Endothelial cell (in vitro differentiated cells): ENCODE measurements around the gene PLEKHG3. TPM values are rescaled to one million over a fixed set of nuclear protein-coding genes. Genes with fewer than 3 reads are reported as not detected.

Experiments
- DNase-seq: peaks from one replicate; pipeline ENCODE4 v3.0.0; 2021; ENCODE audit warnings: low spot score
- H3K27ac Mint-ChIP-seq: one replicate; pipeline ENCODE4 v1.8.0; 2021; ENCODE audit warnings: mixed read lengths, inconsistent platforms; ENCODE audit not compliant: unreplicated experiment
- H3K27me3 Mint-ChIP-seq: one replicate; pipeline ENCODE4 v1.8.0; 2021; ENCODE audit warnings: mild to moderate bottlenecking, moderate library complexity, mixed read lengths, inconsistent platforms; ENCODE audit not compliant: unreplicated experiment
- H3K36me3 Mint-ChIP-seq: one replicate; pipeline ENCODE4 v1.8.0; 2021; ENCODE audit warnings: mild to moderate bottlenecking, low read depth, mixed read lengths, inconsistent platforms; ENCODE audit not compliant: unreplicated experiment
- H3K4me1 Mint-ChIP-seq: one replicate; pipeline ENCODE4 v1.8.0; 2021; ENCODE audit warnings: mild to moderate bottlenecking, mixed read lengths, inconsistent platforms; ENCODE audit not compliant: unreplicated experiment
- H3K4me3 Mint-ChIP-seq: one replicate; pipeline ENCODE4 v1.8.0; 2021; ENCODE audit warnings: mild to moderate bottlenecking, mixed read lengths, inconsistent platforms; ENCODE audit not compliant: unreplicated experiment
- H3K9me3 Mint-ChIP-seq: one replicate; pipeline ENCODE4 v1.8.0; 2021; ENCODE audit warnings: mixed read lengths, inconsistent platforms; ENCODE audit not compliant: unreplicated experiment
- CTCF ChIP-seq: fragments of 200-600 bp; sonication (generic); IDR thresholded peaks from one replicate; pipeline ENCODE4 v1.5.0; 2021; ENCODE audit warnings: antibody characterized with exemption; ENCODE audit not compliant: unreplicated experiment
- total RNA-seq: library from RNA; stranded (reverse); fragmentation: NEBNext Ultra II Directional; extraction: Animal tissue kit (Norgen Biotek cat#: 25700); gene quantifications from one replicate; pipeline ENCODE4 v1.2.1, GENCODE V29; 2021; ENCODE audit not compliant: unreplicated experiment

PLEKHG3 gene
- total RNA-seq, 1 donor from 2014 or later: 31.4 TPM

GRCh38 chr14:64721391-64721791 is 17.2 kb downstream of the PLEKHG3 start:
- DNase-seq: no peak
- no peak for TF ChIP-seq CTCF
- H3K4me3 Mint-ChIP-seq: no peak overlapping the region
- H3K36me3 Mint-ChIP-seq: peaks cover 11% of the 10 kb centered on the region
- H3K4me1 Mint-ChIP-seq: peaks cover 38% of the 10 kb centered on the region
- H3K9me3 Mint-ChIP-seq: no peaks in the 10 kb centered on the region
- no peak overlapping the region for H3K27ac Mint-ChIP-seq
- peaks cover 6% of the 10 kb centered on the region for H3K27me3 Mint-ChIP-seq

GRCh38 chr14:64721899-64722298 is 17.7 kb downstream of the PLEKHG3 start:
- peaks cover 6% of the 10 kb centered on the region for H3K27me3 Mint-ChIP-seq
- no peak for DNase-seq
- H3K9me3 Mint-ChIP-seq: no peaks in the 10 kb centered on the region
- H3K4me3 Mint-ChIP-seq: no peak overlapping the region
- peaks cover 11% of the 10 kb centered on the region for H3K36me3 Mint-ChIP-seq
- peaks cover 33% of the 10 kb centered on the region for H3K4me1 Mint-ChIP-seq
- no peak overlapping the region for H3K27ac Mint-ChIP-seq
- TF ChIP-seq CTCF: no peak

- H3K4me1 Mint-ChIP-seq: peaks cover 22% of the 10 kb centered on the region
- H3K27ac Mint-ChIP-seq: no peak overlapping the region
- H3K4me3 Mint-ChIP-seq: no peak overlapping the region
- peaks cover 11% of the 10 kb centered on the region for H3K36me3 Mint-ChIP-seq
- TF ChIP-seq CTCF: no peak
- H3K27me3 Mint-ChIP-seq: peaks cover 9% of the 10 kb centered on the region
- no peak for DNase-seq
- no peaks in the 10 kb centered on the region for H3K9me3 Mint-ChIP-seq
These were observed 18.7 kb downstream of the PLEKHG3 start for GRCh38 chr14:64722842-64723447.

GRCh38 chr14:64723691-64724577 is 19.7 kb downstream of the PLEKHG3 start:
- TF ChIP-seq CTCF: no peak
- peaks cover 8% of the 10 kb centered on the region for H3K27me3 Mint-ChIP-seq
- peaks cover 16% of the 10 kb centered on the region for H3K4me1 Mint-ChIP-seq
- H3K27ac Mint-ChIP-seq: no peak overlapping the region
- no peak overlapping the region for H3K4me3 Mint-ChIP-seq
- peaks cover 14% of the 10 kb centered on the region for H3K36me3 Mint-ChIP-seq
- DNase-seq: no peak
- no peaks in the 10 kb centered on the region for H3K9me3 Mint-ChIP-seq

GRCh38 chr14:64724578-64724930 is 20.3 kb downstream of the PLEKHG3 start:
- no peak for TF ChIP-seq CTCF
- peaks cover 16% of the 10 kb centered on the region for H3K4me1 Mint-ChIP-seq
- no peaks in the 10 kb centered on the region for H3K9me3 Mint-ChIP-seq
- H3K27me3 Mint-ChIP-seq: peaks cover 10% of the 10 kb centered on the region
- no peak overlapping the region for H3K4me3 Mint-ChIP-seq
- peaks cover 18% of the 10 kb centered on the region for H3K36me3 Mint-ChIP-seq
- no peak overlapping the region for H3K27ac Mint-ChIP-seq
- no peak for DNase-seq
